B cell (primary cell): Measurements from ENCODE around the gene CXCL8. TPM values are rescaled to one million over a fixed set of nuclear protein-coding genes. Genes with fewer than 3 reads are reported as not detected.

Experiments
- ATAC-seq: fragments of 200-7000 bp; cut with Tn5 transposase; one replicate; pipeline ENCODE4 v1.10.0; 2021; ENCODE audit warnings: low read depth, mild to moderate bottlenecking, moderate number of reproducible peaks, moderate library complexity
- CTCF ChIA-PET: fragments of 350-600 bp; sonication (Branson Sonifier 250); formaldehyde crosslinking; loops from one replicate; lab custom pipeline; 2021; ENCODE audit warnings: antibody characterized with exemption, inconsistent platforms; lab: Charles Lee
- POLR2A ChIA-PET: fragments of 350-600 bp; sonication (Branson Sonifier 250); formaldehyde crosslinking; loops from one replicate; lab custom pipeline; 2021; ENCODE audit warnings: antibody characterized with exemption; lab: Charles Lee
- DNase-seq: peaks from one replicate; pipeline ENCODE4 v3.0.0; 2013
- H2AFZ ChIP-seq: 2 replicates; pipeline ENCODE4 v1.6.1; 2012; ENCODE audit warnings: mild to moderate bottlenecking, low read depth, low read length; ENCODE audit not compliant: insufficient read depth, poor library complexity, severe bottlenecking
- H3K27ac ChIP-seq, 2 donors: 1 replicate in 1 of 2; 2 replicates in 1 of 2; pipeline ENCODE4 v1.5.1; 2012 to 2013; ENCODE audit warnings: low read length in 2 of 2, mild to moderate bottlenecking in 2 of 2, moderate library complexity in 1 of 2
- H3K27me3 ChIP-seq, 4 experiments: fragments of 200-600 bp in 1 of 4; sonication (generic) in 1 of 4; replicated peaks in 1 of 4; 1 replicate in 2 of 4; 2 replicates in 2 of 4; pipeline versions ENCODE4 v1.6.1 to v1.7.0; 2013 to 2016; ENCODE audit warnings: low read length in 3 of 4, mild to moderate bottlenecking in 2 of 4, mixed read lengths in 1 of 4, moderate library complexity in 1 of 4; ENCODE audit not compliant: insufficient read depth in 4 of 4, control insufficient read depth in 3 of 4; ENCODE audit errors: control extremely low read depth in 1 of 4
- H3K36me3 ChIP-seq, 2 experiments: replicated peaks in 1 of 2; 1 replicate in 1 of 2; 2 replicates in 1 of 2; pipeline versions ENCODE4 v1.6.1 to v1.7.1; 2013; ENCODE audit warnings: low read length in 1 of 2; ENCODE audit not compliant: insufficient read depth in 2 of 2, control insufficient read depth in 1 of 2; ENCODE audit errors: control extremely low read depth in 1 of 2, extremely low read depth in 1 of 2
- H3K4me1 ChIP-seq, 2 donors: fragments of 200-600 bp in 1 of 2; sonication (generic) in 1 of 2; 1 replicate in 1 of 2; 2 replicates in 1 of 2; pipeline versions ENCODE4 v1.5.1 to v1.6.1; 2013 to 2017; ENCODE audit warnings: low read length in 2 of 2; ENCODE audit not compliant: control insufficient read depth in 2 of 2, insufficient read depth in 2 of 2
- H3K4me2 ChIP-seq: replicated peaks from 2 replicates; pipeline ENCODE3; 2012; ENCODE audit warnings: mild to moderate bottlenecking, low read depth, low read length; ENCODE audit not compliant: poor library complexity, severe bottlenecking
- H3K4me3 ChIP-seq, 5 experiments: fragments of 200-600 bp in 1 of 5; sonication (generic) in 1 of 5; 1 replicate in 3 of 5; 2 replicates in 2 of 5; pipeline versions ENCODE4 v1.5.1 to v1.7.0; 2011 to 2016; ENCODE audit warnings: low read length in 4 of 5, mild to moderate bottlenecking in 4 of 5, low read depth in 2 of 5, control low read depth in 1 of 5, moderate library complexity in 1 of 5; ENCODE audit not compliant: insufficient read depth in 1 of 5; ENCODE audit errors: control extremely low read depth in 1 of 5, extremely low read depth in 1 of 5
- H3K79me2 ChIP-seq: fragments of 200-600 bp; sonication (generic); one replicate; pipeline ENCODE4 v1.6.0; 2016; ENCODE audit warnings: low read length; ENCODE audit not compliant: control insufficient read depth, insufficient read depth
- H3K9ac ChIP-seq: fragments of 200-600 bp; sonication (generic); 2 replicates; pipeline ENCODE4 v1.6.1; 2017; ENCODE audit warnings: mild to moderate bottlenecking, low read length, moderate library complexity
- H3K9me3 ChIP-seq, 3 donors: one replicate each; pipeline versions ENCODE4 v1.6.1 to v1.7.1; 2013; ENCODE audit warnings: low read length in 2 of 3; ENCODE audit not compliant: control insufficient read depth in 2 of 3, insufficient read depth in 1 of 3; ENCODE audit errors: control extremely low read depth in 1 of 3
- H4K20me1 ChIP-seq: 2 replicates; pipeline ENCODE4 v1.6.0; 2012; ENCODE audit warnings: mild to moderate bottlenecking, low read length; ENCODE audit not compliant: insufficient read depth, control insufficient read depth, poor library complexity, severe bottlenecking
- H3K27ac Mint-ChIP-seq: one replicate; pipeline ENCODE4 v1.8.0; 2021; ENCODE audit warnings: mixed read lengths
- H3K27me3 Mint-ChIP-seq: one replicate; pipeline ENCODE4 v1.8.0; 2021; ENCODE audit warnings: mixed read lengths
- H3K4me1 Mint-ChIP-seq: one replicate; pipeline ENCODE4 v1.8.0; 2021; ENCODE audit warnings: mixed read lengths
- H3K4me3 Mint-ChIP-seq: one replicate; pipeline ENCODE4 v1.8.0; 2021; ENCODE audit warnings: mixed read lengths
- H3K9me3 Mint-ChIP-seq: one replicate; pipeline ENCODE4 v1.8.0; 2022; ENCODE audit warnings: mixed read lengths; ENCODE audit not compliant: insufficient read depth
- CTCF ChIP-seq: fragments of 200-600 bp; IDR thresholded peaks from one replicate; pipeline ENCODE4 v1.8.0; 2022; ENCODE audit warnings: antibody characterized with exemption, mild to moderate bottlenecking
- EZH2 ChIP-seq: IDR thresholded peaks from 2 replicates; pipeline ENCODE4 v1.6.1; 2012; ENCODE audit warnings: borderline replicate concordance, low read depth, mild to moderate bottlenecking, moderate library complexity, low read length; ENCODE audit not compliant: insufficient read depth, poor library complexity, severe bottlenecking
- WGBS: methylation state at CpG from one replicate; pipeline ENCODE4 v1.1.5; 2013; ENCODE audit warnings: missing lambda C conversion rate; ENCODE audit not compliant: insufficient coverage; 5-methylcytosine and 5-hydroxymethylcytosine counted together
- intact Hi-C: fragments of 100-400 bp; cut with micrococcal nuclease; formaldehyde crosslinking; loops from one replicate; pipeline ENCODE4 v1.10.0; 2022
- polyA plus RNA-seq: library from polyadenylated mRNA; depleted of rRNA; stranded (reverse); fragments of >200 nt; gene quantifications from 2 replicates; pipeline ENCODE4 v1.2.3, GENCODE V29; 2012
- total RNA-seq, 2 donors: library from RNA; stranded (reverse); fragments of 120-200 nt in 1 of 2; gene quantifications; 1 replicate in 1 of 2; 2 replicates in 1 of 2; pipeline versions ENCODE4 v1.2.3 to v1.2.4, GENCODE V29; 2013 to 2022

Gene CXCL8
- total and polyA plus RNA-seq, 2 donors (not counting 1 experiment from before 2014, with no cell fraction given), result 0.32 to 7.5 TPM

- H3K4me2 ChIP-seq, result no peak overlapping the region
- no peak overlapping the region for H2AFZ ChIP-seq
- ChIA-PET CTCF (no interaction called here), POLR2A (no interaction called here)
- no peaks in the 10 kb centered on the region for H3K27me3 ChIP-seq
- H3K27me3 Mint-ChIP-seq, result no peaks in the 10 kb centered on the region
- no peaks in the 10 kb centered on the region for H4K20me1 ChIP-seq
- no peaks in the 10 kb centered on the region for H3K9me3 ChIP-seq
- no peak overlapping the region for H3K27ac Mint-ChIP-seq
- intact Hi-C loops, result no loop called here
- H3K79me2 ChIP-seq, result no peaks in the 10 kb centered on the region
- no peak for TF ChIP-seq EZH2
- TF ChIP-seq CTCF, result no peak
- no CpG with 5 or more reads among the region's 1 CpG for WGBS
- no peak for DNase-seq
- no peak overlapping the region for H3K4me3 ChIP-seq
- ATAC-seq, result no peak
- H3K4me1 ChIP-seq, result no peaks in the 10 kb centered on the region
- H3K36me3 ChIP-seq, result no peaks in the 10 kb centered on the region
- no peaks in the 10 kb centered on the region for H3K9me3 Mint-ChIP-seq
- no peak overlapping the region for H3K27ac ChIP-seq
- H3K4me1 Mint-ChIP-seq, result no peaks in the 10 kb centered on the region
- no peak overlapping the region for H3K9ac ChIP-seq
- no peak overlapping the region for H3K4me3 Mint-ChIP-seq
Observed at GRCh38 chr4:73780243-73780642, 39.9 kb downstream of the CXCL8 start.

GRCh38 chr4:73780834-73781233 lies 40.5 kb downstream of the CXCL8 start:
- Mint-ChIP-seq H3K27me3 (no peaks in the 10 kb centered on the region), H3K4me1 (no peaks in the 10 kb centered on the region), H3K9me3 (no peaks in the 10 kb centered on the region), H3K4me3 (no peak overlapping the region), H3K27ac (no peak overlapping the region)
- Histone ChIP-seq H4K20me1 (no peaks in the 10 kb centered on the region), H3K4me2 (no peak overlapping the region), H3K36me3 (no peaks in the 10 kb centered on the region), H3K79me2 (no peaks in the 10 kb centered on the region), H2AFZ (no peak overlapping the region), H3K9me3 (no peaks in the 10 kb centered on the region), H3K4me1 (no peaks in the 10 kb centered on the region), H3K4me3 (no peak overlapping the region), H3K27ac (no peak overlapping the region), H3K27me3 (no peaks in the 10 kb centered on the region), H3K9ac (no peak overlapping the region)
- POLR2A ChIA-PET, result no interaction called here
- DNase-seq (no peak), ATAC-seq (no peak)
- TF ChIP-seq CTCF (no peak), EZH2 (no peak)
- CTCF ChIA-PET, result no interaction called here
- intact Hi-C loops, result no loop called here
- no CpG with 5 or more reads among the region's 2 CpGs for WGBS
